COLO668 (cell line): Measurements from ENCODE around the gene KASH5.

Source experiments
- DNase-seq: peaks from one replicate; lab custom pipeline; 2025; ENCODE audit not compliant: unreplicated experiment; lab: John Stamatoyannopoulos, UW

The KASH5 gene

GRCh38 chr19:49421039-49421877, 33.2 kb downstream of the KASH5 start:
- peak; percentile 58 for DNase-seq

GRCh38 chr19:49421878-49422202, 33.8 kb downstream of the KASH5 start:
- DNase-seq: no peak

GRCh38 chr19:49422407-49423070, 34.5 kb downstream of the KASH5 start:
- DNase-seq: peak; percentile 46

- DNase-seq: no peak
Observed at GRCh38 chr19:49423071-49423984, 35.3 kb downstream of the KASH5 start, which contains the start of gene PTH2. PTH2 (minus strand) TSS chr19:49423441; CDS start chr19:49423339, 102 bp downstream.

- DNase-seq: no peak
Observed at GRCh38 chr19:49423985-49424303, 35.9 kb downstream of the KASH5 start.

- DNase-seq: no peak
Observed at GRCh38 chr19:49425178-49425577, 37.1 kb downstream of the KASH5 start, which contains the start of gene GFY. GFY (plus strand) TSS chr19:49425388; CDS start chr19:49426431, 1,043 bp downstream.

GRCh38 chr19:49425922-49426592, 38.0 kb downstream of the KASH5 start:
- peak; percentile 32 for DNase-seq

GRCh38 chr19:49427339-49427738, 39.3 kb downstream of the KASH5 start:
- no peak for DNase-seq

GRCh38 chr19:49427855-49428546, 40.0 kb downstream of the KASH5 start:
- peak; percentile 44 for DNase-seq

GRCh38 chr19:49428547-49429451, 40.8 kb downstream of the KASH5 start:
- DNase-seq: no peak

- DNase-seq: no peak
Observed at GRCh38 chr19:49430172-49430677, 42.2 kb downstream of the KASH5 start.

- peak; percentile 13 for DNase-seq
Observed at GRCh38 chr19:49430678-49431329, 42.8 kb downstream of the KASH5 start.

GRCh38 chr19:49431330-49431749, 43.3 kb downstream of the KASH5 start:
- no peak for DNase-seq

- DNase-seq: peak; percentile 22
Observed at GRCh38 chr19:49432141-49433073, 44.4 kb downstream of the KASH5 start.

GRCh38 chr19:49433240-49433901, 45.3 kb downstream of the KASH5 start:
- DNase-seq: no peak

- DNase-seq: no peak
Observed at GRCh38 chr19:49434907-49435583, 47.0 kb downstream of the KASH5 start.
